ENCODE data around the gene FAF1.

DNA sequence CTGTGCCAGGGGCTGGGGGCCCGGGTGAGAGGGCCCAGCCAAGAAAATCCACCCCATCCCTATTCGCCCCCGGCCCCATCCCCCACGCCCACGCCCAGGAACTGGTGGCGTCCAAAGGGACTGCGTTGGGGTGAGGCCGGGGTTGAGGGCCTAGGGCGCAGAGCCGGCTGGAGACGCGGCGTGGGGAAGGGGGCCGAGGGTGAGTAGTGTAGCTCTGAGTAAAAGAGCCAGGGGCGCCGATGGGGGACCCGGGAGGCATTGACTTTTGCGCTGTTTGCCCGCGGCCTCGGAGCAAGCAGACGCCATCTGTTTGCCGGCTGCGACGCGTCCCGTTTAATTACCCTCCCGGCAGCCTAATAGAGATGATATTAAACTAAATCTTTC is 533.4 kb downstream of the FAF1 start:
- TF ChIP-seq POLR2A (IDR thresholded peaks at IDR 0.05), result no peak
- TF ChIP-seq, protein P1, sequence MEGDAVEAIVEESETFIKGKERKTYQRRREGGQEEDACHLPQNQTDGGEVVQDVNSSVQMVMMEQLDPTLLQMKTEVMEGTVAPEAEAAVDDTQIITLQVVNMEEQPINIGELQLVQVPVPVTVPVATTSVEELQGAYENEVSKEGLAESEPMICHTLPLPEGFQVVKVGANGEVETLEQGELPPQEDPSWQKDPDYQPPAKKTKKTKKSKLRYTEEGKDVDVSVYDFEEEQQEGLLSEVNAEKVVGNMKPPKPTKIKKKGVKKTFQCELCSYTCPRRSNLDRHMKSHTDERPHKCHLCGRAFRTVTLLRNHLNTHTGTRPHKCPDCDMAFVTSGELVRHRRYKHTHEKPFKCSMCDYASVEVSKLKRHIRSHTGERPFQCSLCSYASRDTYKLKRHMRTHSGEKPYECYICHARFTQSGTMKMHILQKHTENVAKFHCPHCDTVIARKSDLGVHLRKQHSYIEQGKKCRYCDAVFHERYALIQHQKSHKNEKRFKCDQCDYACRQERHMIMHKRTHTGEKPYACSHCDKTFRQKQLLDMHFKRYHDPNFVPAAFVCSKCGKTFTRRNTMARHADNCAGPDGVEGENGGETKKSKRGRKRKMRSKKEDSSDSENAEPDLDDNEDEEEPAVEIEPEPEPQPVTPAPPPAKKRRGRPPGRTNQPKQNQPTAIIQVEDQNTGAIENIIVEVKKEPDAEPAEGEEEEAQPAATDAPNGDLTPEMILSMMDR (IDR thresholded peaks at IDR 0.05), result no peak

Data from right lobe of liver (tissue), 4 donors.